ENCODE data around the gene ADPRHL1.

The ADPRHL1 gene

GRCh38 chr13:113401452-113402415 lies 51.6 kb downstream of the ADPRHL1 start:
- peak overlapping the region; percentile 86 for H3K27ac ChIP-seq (ENCODE audit: low read depth, low read length, poor library complexity, severe bottlenecking)
- no peaks in the 10 kb centered on the region for H3K9me3 ChIP-seq (ENCODE audit: low read length)
- H3K36me3 ChIP-seq (ENCODE audit: insufficient read depth, low read length): no peaks in the 10 kb centered on the region
- H3K9me2 ChIP-seq (ENCODE audit: low read depth, low read length): no peaks in the 10 kb centered on the region
- no peaks in the 10 kb centered on the region for H3K79me2 ChIP-seq (ENCODE audit: insufficient read depth, low read length)
- H3K9ac ChIP-seq (ENCODE audit: low read length): peak overlapping the region; percentile 55
- peaks cover 6% of the 10 kb centered on the region; the same call in 1 of the 2 replicates for H3K27me3 ChIP-seq (ENCODE audit: insufficient read depth, low read length)
- peaks cover 46% of the 10 kb centered on the region for H3K4me1 ChIP-seq (ENCODE audit: insufficient read depth, low read length, severe bottlenecking)
- TF ChIP-seq, protein P1, sequence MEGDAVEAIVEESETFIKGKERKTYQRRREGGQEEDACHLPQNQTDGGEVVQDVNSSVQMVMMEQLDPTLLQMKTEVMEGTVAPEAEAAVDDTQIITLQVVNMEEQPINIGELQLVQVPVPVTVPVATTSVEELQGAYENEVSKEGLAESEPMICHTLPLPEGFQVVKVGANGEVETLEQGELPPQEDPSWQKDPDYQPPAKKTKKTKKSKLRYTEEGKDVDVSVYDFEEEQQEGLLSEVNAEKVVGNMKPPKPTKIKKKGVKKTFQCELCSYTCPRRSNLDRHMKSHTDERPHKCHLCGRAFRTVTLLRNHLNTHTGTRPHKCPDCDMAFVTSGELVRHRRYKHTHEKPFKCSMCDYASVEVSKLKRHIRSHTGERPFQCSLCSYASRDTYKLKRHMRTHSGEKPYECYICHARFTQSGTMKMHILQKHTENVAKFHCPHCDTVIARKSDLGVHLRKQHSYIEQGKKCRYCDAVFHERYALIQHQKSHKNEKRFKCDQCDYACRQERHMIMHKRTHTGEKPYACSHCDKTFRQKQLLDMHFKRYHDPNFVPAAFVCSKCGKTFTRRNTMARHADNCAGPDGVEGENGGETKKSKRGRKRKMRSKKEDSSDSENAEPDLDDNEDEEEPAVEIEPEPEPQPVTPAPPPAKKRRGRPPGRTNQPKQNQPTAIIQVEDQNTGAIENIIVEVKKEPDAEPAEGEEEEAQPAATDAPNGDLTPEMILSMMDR (IDR thresholded peaks at IDR 0.05; ENCODE audit: low read length): no peak
- TF ChIP-seq EZH2 (IDR thresholded peaks at IDR 0.05; ENCODE audit: borderline replicate concordance, low read length): no peak
- H2AFZ ChIP-seq (ENCODE audit: low read length): no peak overlapping the region
- peak overlapping the region; percentile 26 for H3K4me3 ChIP-seq (ENCODE audit: low read depth, low read length, poor library complexity, severe bottlenecking)
- no peaks in the 10 kb centered on the region for H3F3A ChIP-seq (ENCODE audit: insufficient read depth, low read length)
- peak overlapping the region; percentile 52 for H3K4me2 ChIP-seq (ENCODE audit: low read length)
- no peaks in the 10 kb centered on the region for H4K20me1 ChIP-seq (ENCODE audit: insufficient read depth, low read length)

- peak overlapping the region; percentile 26 for H3K4me3 ChIP-seq (ENCODE audit: low read depth, low read length, poor library complexity, severe bottlenecking)
- no peaks in the 10 kb centered on the region for H3F3A ChIP-seq (ENCODE audit: insufficient read depth, low read length)
- peak overlapping the region; percentile 55 for H3K9ac ChIP-seq (ENCODE audit: low read length)
- H4K20me1 ChIP-seq (ENCODE audit: insufficient read depth, low read length): no peaks in the 10 kb centered on the region
- peak overlapping the region; percentile 86 for H3K27ac ChIP-seq (ENCODE audit: low read depth, low read length, poor library complexity, severe bottlenecking)
- TF ChIP-seq, protein P1 (IDR thresholded peaks at IDR 0.05; ENCODE audit: low read length): no peak
- no peak for TF ChIP-seq EZH2 (IDR thresholded peaks at IDR 0.05; ENCODE audit: borderline replicate concordance, low read length)
- no peaks in the 10 kb centered on the region for H3K9me3 ChIP-seq (ENCODE audit: low read length)
- H3K9me2 ChIP-seq (ENCODE audit: low read depth, low read length): no peaks in the 10 kb centered on the region
- no peaks in the 10 kb centered on the region for H3K79me2 ChIP-seq (ENCODE audit: insufficient read depth, low read length)
- no peaks in the 10 kb centered on the region; the same call in 1 of the 2 replicates for H3K27me3 ChIP-seq (ENCODE audit: insufficient read depth, low read length)
- peak overlapping the region; percentile 52 for H3K4me2 ChIP-seq (ENCODE audit: low read length)
- H2AFZ ChIP-seq (ENCODE audit: low read length): no peak overlapping the region
- H3K36me3 ChIP-seq (ENCODE audit: insufficient read depth, low read length): no peaks in the 10 kb centered on the region
- H3K4me1 ChIP-seq (ENCODE audit: insufficient read depth, low read length, severe bottlenecking): peaks cover 45% of the 10 kb centered on the region
Observed at GRCh38 chr13:113400621-113401451, 52.5 kb downstream of the ADPRHL1 start.

- Histone ChIP-seq H3K27me3 (ENCODE audit: insufficient read depth, low read length) (no peaks in the 10 kb centered on the region), H3K79me2 (ENCODE audit: insufficient read depth, low read length) (no peaks in the 10 kb centered on the region), H3K9ac (ENCODE audit: low read length) (no peak overlapping the region), H3K9me3 (ENCODE audit: low read length) (no peaks in the 10 kb centered on the region), H2AFZ (ENCODE audit: low read length) (no peak overlapping the region), H3K4me1 (ENCODE audit: insufficient read depth, low read length, severe bottlenecking) (peaks cover 45% of the 10 kb centered on the region), H3K9me2 (ENCODE audit: low read depth, low read length) (no peaks in the 10 kb centered on the region), H3K4me2 (ENCODE audit: low read length) (no peak overlapping the region), H3K4me3 (ENCODE audit: low read depth, low read length, poor library complexity, severe bottlenecking) (no peak overlapping the region), H3F3A (ENCODE audit: insufficient read depth, low read length) (no peaks in the 10 kb centered on the region), H3K27ac (ENCODE audit: low read depth, low read length, poor library complexity, severe bottlenecking) (no peak overlapping the region), H4K20me1 (ENCODE audit: insufficient read depth, low read length) (no peaks in the 10 kb centered on the region), H3K36me3 (ENCODE audit: insufficient read depth, low read length) (no peaks in the 10 kb centered on the region)
- TF ChIP-seq, protein P1 (IDR thresholded peaks at IDR 0.05; ENCODE audit: low read length): no peak
- TF ChIP-seq EZH2 (IDR thresholded peaks at IDR 0.05; ENCODE audit: borderline replicate concordance, low read length): no peak
Observed at GRCh38 chr13:113399755-113400149, 53.5 kb downstream of the ADPRHL1 start.
